Epithelial cell of esophagus (primary cell): Measurements from ENCODE around the gene EPS8.
"Not testable (repeated sequence)": the region's sequence is repeated elsewhere in the genome, so short reads cannot be mapped to it uniquely, and the experiment has no call there.

ENCODE experiments used
- DNase-seq: peaks from one replicate; pipeline ENCODE4 v3.0.0; 2010; ENCODE audit warnings: low read depth
- H3K4me3 ChIP-seq: 2 replicates; pipeline ENCODE4 v1.5.1; 2011; ENCODE audit warnings: mild to moderate bottlenecking, low read length, control low read depth
- CTCF ChIP-seq: IDR thresholded peaks from 2 replicates; pipeline ENCODE4 v1.5.1; 2011; ENCODE audit warnings: low read depth, mild to moderate bottlenecking, low read length, control low read depth, inconsistent platforms; ENCODE audit not compliant: insufficient read depth; ENCODE audit errors: missing control alignments

EPS8 gene

GRCh38 chr12:15629108-15629507 lies 160.1 kb downstream of the EPS8 start:
- TF ChIP-seq CTCF: no peak
- DNase-seq: peak; percentile 50
- H3K4me3 ChIP-seq: no peak overlapping the region

GRCh38 chr12:15627995-15628945 lies 160.9 kb downstream of the EPS8 start:
- H3K4me3 ChIP-seq: no peak overlapping the region
- DNase-seq: no peak
- TF ChIP-seq CTCF: no peak

GRCh38 chr12:15625075-15625474 lies 164.1 kb downstream of the EPS8 start:
- no peak for TF ChIP-seq CTCF
- H3K4me3 ChIP-seq: no peak overlapping the region
- no peak for DNase-seq

GRCh38 chr12:15620741-15621539 lies 168.2 kb downstream of the EPS8 start:
- TF ChIP-seq CTCF: no peak
- no peak overlapping the region for H3K4me3 ChIP-seq
- no peak for DNase-seq

GRCh38 chr12:15616495-15616894 lies 172.7 kb downstream of the EPS8 start:
- not testable (repeated sequence) for DNase-seq, H3K4me3 ChIP-seq

- DNase-seq: no peak
- TF ChIP-seq CTCF: no peak
Observed at GRCh38 chr12:15613981-15614380, 175.2 kb downstream of the EPS8 start.

GRCh38 chr12:15608941-15609340 lies 180.2 kb downstream of the EPS8 start:
- no peak overlapping the region for H3K4me3 ChIP-seq
- no peak for DNase-seq

More at GRCh38 chr12:15613981-15614380, 175.2 kb downstream of the EPS8 start:
- H3K4me3 ChIP-seq: no peak overlapping the region

More at GRCh38 chr12:15608941-15609340, 180.2 kb downstream of the EPS8 start:
- no peak for TF ChIP-seq CTCF
